ENCODE measurements around the gene CLEC17A.

GRCh38 chr19:14629557-14629956, 46.7 kb downstream of the CLEC17A start:
- TF ChIP-seq CTCF (IDR thresholded peaks at IDR 0.05; ENCODE audit: insufficient read depth, low read length) (no peak), POLR2AphosphoS5 (IDR thresholded peaks at IDR 0.05; ENCODE audit: low read depth) (no peak), REST (IDR thresholded peaks at IDR 0.05; ENCODE audit: insufficient replicate concordance, low read depth) (no peak)

All from HL-60 (cell line).